ENCODE data around the gene HM13. TPM values are rescaled to one million over a fixed set of nuclear protein-coding genes. Genes with fewer than 3 reads are reported as not detected.
"Not testable (repeated sequence)": the region's sequence is repeated elsewhere in the genome, so short reads cannot be mapped to it uniquely, and the experiment has no call there.

Gene HM13
- total and polyA plus RNA-seq, 2 of the 4 experiments (the other 2 are of a cell fraction) = 53.2 to 203 TPM

GRCh38 chr20:31596412-31596715 lies 82.1 kb downstream of the HM13 start:
- H3K9me3 ChIP-seq (ENCODE audit: control insufficient read depth, insufficient read depth, low read length); intact Hi-C loops (cut with micrococcal nuclease); in situ Hi-C loops (cut with MboI; ENCODE audit: low sequenced_read_pairs); H3K36me3 ChIP-seq (ENCODE audit: control insufficient read depth, insufficient read depth, low read length); dilution Hi-C loops (cut with HindIII; ENCODE audit: low sequenced_read_pairs, unreplicated experiment); H2AK9ac ChIP-seq (replicated peaks; ENCODE audit: low read depth, low read length, poor library complexity); H3K9me1 ChIP-seq (ENCODE audit: insufficient read depth, low read length); ATAC-seq (ENCODE audit: low read depth); DNase-seq; H3K27me3 ChIP-seq (ENCODE audit: control insufficient read depth, insufficient read depth, low read length); H3K4me3 ChIP-seq (ENCODE audit: insufficient read depth, low read depth, low read length); H4K20me1 ChIP-seq (ENCODE audit: insufficient read depth, low read length); BruUV-seq (replicated peaks); H3K79me1 ChIP-seq (ENCODE audit: low read depth in 1 of 2, low read length in 2 of 2): not testable (repeated sequence)
- WGBS, 2 experiments (ENCODE audit: extremely low coverage in 2 of 2, insufficient read length in 1 of 2) = no CpG with 5 or more reads among the region's 4 CpGs
- H3K4ac ChIP-seq (ENCODE audit: low read depth, low read length) = peak overlapping the region; percentile 97
- peak overlapping the region; percentile 81; the same call in 1 of the 2 replicates for H3K23ac ChIP-seq (ENCODE audit: low read depth, low read length)
- peak overlapping the region; percentile 83 for H2BK5ac ChIP-seq (ENCODE audit: low read depth, low read length, poor library complexity, severe bottlenecking)
- peak overlapping the region; percentile 31; the same call in 1 of the 3 replicates for H2BK15ac ChIP-seq (ENCODE audit: low read depth, low read length)
- peaks cover 14% of the 10 kb centered on the region for H3K4me1 ChIP-seq (ENCODE audit: control insufficient read depth, insufficient read depth, low read length)
- H3K18ac ChIP-seq (ENCODE audit: low read depth, low read length) = peak overlapping the region; percentile 71
- H4K5ac ChIP-seq (ENCODE audit: low read depth, low read length) = peak overlapping the region; percentile 85
- H4K8ac ChIP-seq (ENCODE audit: low read depth in 2 of 2, low read length in 2 of 2) = peak overlapping the region; percentile 56 to 92
- H4K91ac ChIP-seq (ENCODE audit: insufficient read depth, low read depth, low read length) = peak overlapping the region; percentile 88
- peak overlapping the region; percentile 48 for H3K9ac ChIP-seq (ENCODE audit: low read depth, low read length)
- peak overlapping the region; percentile 96 for H3K27ac ChIP-seq (ENCODE audit: insufficient read depth, low read length)
- peak overlapping the region; percentile 39; the same call in 1 of the 2 replicates for H3K14ac ChIP-seq (replicated peaks; ENCODE audit: low read depth, low read length)
- peak overlapping the region; percentile 93 for H2BK120ac ChIP-seq (ENCODE audit: low read depth, low read length)
- ChIA-PET POLR2A (ENCODE audit: unreplicated experiment) (interaction anchor here (0.6 to 1.6 kb wide), 2 partner anchors 9 to 115 kb away, joined by 4 to 8 read pairs; partner anchors contain the start of gene ID1), CTCF (interaction anchor here (0.9 to 1.3 kb wide), 3 partner anchors 9 to 34 kb away, joined by 3 to 4 read pairs (median 4); no protein-coding TSS in a partner anchor)
- peak overlapping the region; percentile 83 for H2AK5ac ChIP-seq (ENCODE audit: low read depth, low read length)
- peak overlapping the region; percentile 95 for H2BK20ac ChIP-seq (ENCODE audit: low read depth, low read length)
- peak overlapping the region; percentile 81 for H2AFZ ChIP-seq (replicated peaks; ENCODE audit: low read length, poor library complexity)
- H3K4me2 ChIP-seq (ENCODE audit: low read depth, low read length) = peak overlapping the region; percentile 14; the same call in 1 of the 2 replicates
- peak overlapping the region; percentile 60; the same call in 1 of the 2 replicates for H3K56ac ChIP-seq (ENCODE audit: extremely low read depth, insufficient read depth, low read length)

Measured in IMR-90 (cell line).